HTR-8/SVneo (cell line): Measurements from ENCODE around the gene MUSTN1.

Experiments used
- DNase-seq: peaks from one replicate; pipeline ENCODE4 v3.0.0; 2011; ENCODE audit warnings: low spot score, mixed read lengths; ENCODE audit not compliant: insufficient read length
- FAIRE-seq: peaks from 2 replicates; lab custom pipeline; 2011; peaks lifted over from hg19 to GRCh38; lab: Jason Lieb, UNC

Gene MUSTN1

GRCh38 chr3:52856666-52857065 is 21.8 kb upstream of the MUSTN1 start:
- no peak for DNase-seq
- no peak for FAIRE-seq

GRCh38 chr3:52854013-52854412 is 19.2 kb upstream of the MUSTN1 start:
- DNase-seq, result no peak
- FAIRE-seq, result no peak

GRCh38 chr3:52852419-52852818 is 17.6 kb upstream of the MUSTN1 start:
- DNase-seq (no peak), FAIRE-seq (no peak)

- peak; percentile 57 for FAIRE-seq
Observed at GRCh38 chr3:52851348-52851747, 16.5 kb upstream of the MUSTN1 start.

GRCh38 chr3:52849656-52850055 is 14.8 kb upstream of the MUSTN1 start:
- FAIRE-seq (no peak), DNase-seq (no peak)

More at GRCh38 chr3:52851348-52851747, 16.5 kb upstream of the MUSTN1 start:
- DNase-seq, result peak; percentile 62

GRCh38 chr3:52848617-52849016 is 13.8 kb upstream of the MUSTN1 start:
- no peak for DNase-seq
- no peak for FAIRE-seq

- FAIRE-seq (no peak), DNase-seq (no peak)
Observed at GRCh38 chr3:52847726-52848125, 12.9 kb upstream of the MUSTN1 start.

GRCh38 chr3:52847241-52847640 is 12.4 kb upstream of the MUSTN1 start:
- DNase-seq, result no peak
- FAIRE-seq, result no peak

GRCh38 chr3:52846432-52846965 is 11.7 kb upstream of the MUSTN1 start:
- no peak for FAIRE-seq
- DNase-seq, result no peak

GRCh38 chr3:52845691-52846431 is 11.0 kb upstream of the MUSTN1 start:
- DNase-seq (peak; percentile 27), FAIRE-seq (no peak)

GRCh38 chr3:52845157-52845556 is 10.3 kb upstream of the MUSTN1 start:
- no peak for DNase-seq
- no peak for FAIRE-seq

GRCh38 chr3:52844290-52844975 is 9.6 kb upstream of the MUSTN1 start:
- FAIRE-seq, result no peak
- no peak for DNase-seq

- FAIRE-seq, result no peak
Observed at GRCh38 chr3:52843881-52844280, 9.1 kb upstream of the MUSTN1 start.

GRCh38 chr3:52843108-52843865 is 8.5 kb upstream of the MUSTN1 start:
- FAIRE-seq, result no peak
- no peak for DNase-seq

More at GRCh38 chr3:52843881-52844280, 9.1 kb upstream of the MUSTN1 start:
- DNase-seq, result no peak

GRCh38 chr3:52842424-52842823 is 7.6 kb upstream of the MUSTN1 start:
- DNase-seq, result no peak
- no peak for FAIRE-seq

- DNase-seq, result no peak
- no peak for FAIRE-seq
Observed at GRCh38 chr3:52841981-52842340, 7.1 kb upstream of the MUSTN1 start.

GRCh38 chr3:52841211-52841980 is 6.6 kb upstream of the MUSTN1 start:
- FAIRE-seq (no peak), DNase-seq (no peak)

- DNase-seq (no peak), FAIRE-seq (no peak)
Observed at GRCh38 chr3:52839892-52840545, 5.2 kb upstream of the MUSTN1 start.

- DNase-seq (no peak), FAIRE-seq (no peak)
Observed at GRCh38 chr3:52839268-52839575, 4.4 kb upstream of the MUSTN1 start.
